ENCODE results near the gene FCN1.

The FCN1 gene

GRCh38 chr9:134939836-134940235 lies 22.1 kb upstream of the FCN1 start:
- no peak overlapping the region for H3K27ac ChIP-seq
- TF ChIP-seq CTCF (conservative IDR thresholded peaks at IDR 0.05): no peak

- H3K27ac ChIP-seq: no peak overlapping the region
- TF ChIP-seq CTCF (conservative IDR thresholded peaks at IDR 0.05): no peak
Observed at GRCh38 chr9:134939080-134939733, 21.5 kb upstream of the FCN1 start.

- H3K27ac ChIP-seq: no peak overlapping the region
- no peak for TF ChIP-seq CTCF (conservative IDR thresholded peaks at IDR 0.05)
Observed at GRCh38 chr9:134938346-134939079, 20.8 kb upstream of the FCN1 start.

- no peak overlapping the region for H3K27ac ChIP-seq
- no peak for TF ChIP-seq CTCF (conservative IDR thresholded peaks at IDR 0.05)
Observed at GRCh38 chr9:134937566-134938345, 20.0 kb upstream of the FCN1 start.

GRCh38 chr9:134937164-134937555 lies 19.4 kb upstream of the FCN1 start:
- TF ChIP-seq CTCF (conservative IDR thresholded peaks at IDR 0.05): no peak
- H3K27ac ChIP-seq: no peak overlapping the region

GRCh38 chr9:134936346-134937163 lies 18.8 kb upstream of the FCN1 start:
- TF ChIP-seq CTCF (conservative IDR thresholded peaks at IDR 0.05): no peak
- no peak overlapping the region for H3K27ac ChIP-seq

Measured in VCaP (cell line).